Subcutaneous adipose tissue (tissue), 4 donors: Measurements from ENCODE around the gene C1GALT1. TPM values are rescaled to one million over a fixed set of nuclear protein-coding genes. Genes with fewer than 3 reads are reported as not detected.

Experiments
- CTCF ChIP-seq: fragments of 450-650 bp; IDR thresholded peaks from one replicate; pipeline ENCODE4 v1.5.1; 2016; ENCODE audit warnings: low read depth, mild to moderate bottlenecking, control low read depth, antibody characterized with exemption, moderate library complexity
- total RNA-seq, 4 donors: library from RNA; depleted of rRNA; stranded (reverse); fragments of >200 nt; gene quantifications; one replicate each; pipeline ENCODE4 v1.1.0, GENCODE V29; 2016

The C1GALT1 gene
- total RNA-seq, 4 donors from 2014 or later, result 21.3 to 37.7 (median 33.4) TPM

GRCh38 chr7:7276161-7276560 is 93.8 kb downstream of the C1GALT1 start:
- no peak for TF ChIP-seq CTCF

DNA sequence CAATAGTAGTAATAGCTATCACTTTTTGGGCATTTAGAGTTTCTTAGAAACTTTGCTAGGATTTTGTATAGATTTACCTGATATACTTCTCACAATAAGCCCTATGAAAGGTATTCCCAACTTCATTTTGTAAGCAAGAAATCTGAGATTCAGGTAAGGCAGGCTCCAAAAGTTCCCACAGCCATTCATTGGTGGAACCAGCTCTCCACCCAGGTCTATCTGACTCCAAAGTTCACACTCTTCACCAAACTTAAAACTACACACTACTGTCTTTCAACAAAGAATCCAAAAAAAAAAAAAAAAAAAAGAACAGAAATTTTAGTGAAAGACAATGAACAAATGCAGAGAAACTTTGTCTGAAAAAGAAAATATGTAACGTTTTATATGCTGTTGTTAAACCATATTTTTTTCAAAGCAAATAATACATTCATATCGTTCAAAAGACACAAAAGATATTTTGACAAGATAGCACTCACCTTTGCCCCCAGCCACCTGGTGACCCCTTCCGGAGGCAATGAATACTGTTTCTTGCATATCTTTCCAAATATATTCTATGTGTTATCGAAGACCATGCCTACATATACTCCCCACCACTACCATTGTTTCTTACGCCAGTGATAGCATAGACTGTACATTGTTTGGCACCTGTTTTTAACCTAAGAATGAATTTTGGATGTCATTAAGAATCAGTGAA is 108.2 kb downstream of the C1GALT1 start:
- no peak for TF ChIP-seq CTCF

- no peak for TF ChIP-seq CTCF
These were observed 109.7 kb downstream of the C1GALT1 start for GRCh38 chr7:7292085-7292484.

- no peak for TF ChIP-seq CTCF
These were observed 110.3 kb downstream of the C1GALT1 start for GRCh38 chr7:7292608-7293007.

- TF ChIP-seq CTCF, result no peak
These were observed 110.7 kb downstream of the C1GALT1 start for GRCh38 chr7:7293092-7293491.

- TF ChIP-seq CTCF, result no peak
These were observed 112.6 kb downstream of the C1GALT1 start for GRCh38 chr7:7294911-7295310.
